ENCODE results near the gene CCDC17.
A peak's percentile ranks its signal among the peaks of the same experiment; 100 is the strongest.

CCDC17 gene

GRCh38 chr1:45622524-45623394 lies 1.1 kb downstream of the CCDC17 start:
- peak; percentile 26 for DNase-seq (ENCODE audit: low spot score)
- TF ChIP-seq CTCF (IDR thresholded peaks at IDR 0.05; ENCODE audit: borderline replicate concordance, control extremely low read depth, extremely low read depth, insufficient read depth, missing control alignments), result no peak
- in situ Hi-C loops (cut with MboI; ENCODE audit: low sequenced_read_pairs, unreplicated experiment), result no loop called here

DNA sequence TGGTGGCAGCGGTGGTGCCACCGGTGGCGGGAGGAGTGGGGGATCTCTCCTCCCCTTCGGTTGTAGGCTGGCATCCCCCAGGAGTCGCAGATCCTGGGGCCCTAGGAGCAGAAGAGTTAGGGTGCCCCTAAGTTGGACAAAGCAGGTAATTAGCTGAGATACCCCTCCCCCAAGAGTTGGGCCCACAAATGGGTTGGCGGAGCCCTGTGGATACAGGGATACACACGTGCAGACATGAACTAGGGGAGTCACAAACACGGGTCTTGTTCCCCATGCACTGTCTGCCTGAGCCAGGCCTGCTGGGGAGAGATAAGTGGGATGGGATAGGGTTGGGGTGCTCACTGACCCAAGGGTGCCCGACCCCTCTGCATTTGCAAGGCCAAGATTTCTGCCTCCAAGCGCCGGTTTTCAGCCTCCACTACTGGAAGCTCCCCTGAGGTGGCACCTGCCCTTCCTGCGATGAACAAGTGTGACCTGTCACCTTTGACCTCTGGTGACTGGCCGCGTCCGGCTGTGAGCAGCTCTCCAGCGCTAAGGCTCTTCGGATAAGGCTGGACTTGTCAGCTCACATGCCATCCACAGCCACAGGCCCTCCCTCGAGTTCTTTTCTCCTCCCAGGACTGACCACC lies 1.8 kb downstream of the CCDC17 start:
- TF ChIP-seq CTCF (IDR thresholded peaks at IDR 0.05; ENCODE audit: borderline replicate concordance, control extremely low read depth, extremely low read depth, insufficient read depth, missing control alignments), result no peak
- in situ Hi-C loops (cut with MboI; ENCODE audit: low sequenced_read_pairs, unreplicated experiment), result no loop called here
- DNase-seq (ENCODE audit: low spot score), result peak; percentile 27

DNA sequence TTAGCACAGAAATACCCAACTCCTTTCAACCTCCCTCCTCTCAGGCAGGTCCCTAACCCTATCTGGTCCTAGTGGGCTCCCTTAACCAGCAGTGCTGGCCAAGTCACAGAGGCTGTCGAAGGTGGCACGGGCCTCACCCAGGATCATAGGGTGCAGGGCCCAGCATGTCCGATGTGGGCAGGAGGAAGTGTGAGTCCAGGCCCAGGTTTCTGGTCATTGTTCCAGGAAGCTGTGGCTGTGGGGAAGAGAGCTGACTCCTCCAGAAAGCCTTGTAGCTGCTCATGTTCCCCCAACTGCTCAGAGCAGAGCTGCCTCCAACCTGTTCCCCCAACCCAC lies 2.4 kb downstream of the CCDC17 start:
- DNase-seq (ENCODE audit: low spot score), result peak; percentile 41
- in situ Hi-C loops (cut with MboI; ENCODE audit: low sequenced_read_pairs, unreplicated experiment), result no loop called here
- no peak for TF ChIP-seq CTCF (IDR thresholded peaks at IDR 0.05; ENCODE audit: borderline replicate concordance, control extremely low read depth, extremely low read depth, insufficient read depth, missing control alignments)

DNA sequence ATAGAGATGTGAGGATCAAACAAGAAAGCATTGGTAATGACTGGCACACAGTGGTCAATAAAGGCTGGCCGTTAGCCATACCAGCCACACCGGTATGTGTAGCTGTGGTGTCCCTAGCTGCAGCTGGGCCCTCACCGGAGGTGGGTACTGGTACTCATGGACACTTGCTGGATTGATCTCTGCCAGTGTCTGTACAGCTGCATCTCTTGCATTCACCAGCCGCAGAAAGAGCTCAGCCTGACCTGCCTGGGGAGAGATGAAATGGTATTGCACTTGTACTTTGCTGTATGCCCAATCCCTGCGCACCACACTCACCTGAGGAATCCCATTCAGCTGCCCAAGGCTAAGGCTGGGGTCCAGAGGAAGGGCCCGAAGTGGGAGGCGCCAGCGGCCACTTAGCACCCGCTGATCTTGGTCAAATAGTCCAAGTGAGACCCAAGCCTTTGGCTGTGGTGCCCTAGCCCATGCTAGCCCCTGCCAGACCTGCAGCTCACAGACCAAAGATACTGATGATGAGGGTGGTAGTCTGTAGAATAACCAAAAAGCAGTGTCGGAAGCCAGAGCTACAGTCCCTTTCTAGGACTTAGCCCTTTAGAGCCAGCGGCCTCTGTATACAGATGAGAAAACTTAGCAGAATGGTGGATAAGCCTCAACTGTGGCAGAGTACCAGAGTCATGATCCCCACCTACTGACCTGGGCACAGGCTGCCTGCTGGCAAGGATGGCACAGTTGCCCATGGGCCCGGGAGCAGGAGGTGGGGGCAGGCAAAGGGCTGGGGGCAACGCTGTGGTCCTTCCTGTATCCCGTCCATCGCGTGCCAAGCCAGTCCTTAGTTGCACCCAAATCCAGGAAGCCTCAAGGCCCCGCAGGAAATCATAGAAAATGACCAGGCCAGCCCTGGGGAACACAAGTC lies 3.0 kb downstream of the CCDC17 start:
- DNase-seq (ENCODE audit: low spot score), result peak; percentile 27
- in situ Hi-C loops (cut with MboI; ENCODE audit: low sequenced_read_pairs, unreplicated experiment), result no loop called here
- no peak for TF ChIP-seq CTCF (IDR thresholded peaks at IDR 0.05; ENCODE audit: borderline replicate concordance, control extremely low read depth, extremely low read depth, insufficient read depth, missing control alignments)

GRCh38 chr1:45619149-45619921 lies 4.5 kb downstream of the CCDC17 start:
- no peak for TF ChIP-seq CTCF (IDR thresholded peaks at IDR 0.05; ENCODE audit: borderline replicate concordance, control extremely low read depth, extremely low read depth, insufficient read depth, missing control alignments)
- in situ Hi-C loops (cut with MboI; ENCODE audit: low sequenced_read_pairs, unreplicated experiment), result no loop called here
- no peak for DNase-seq (ENCODE audit: low spot score)

- in situ Hi-C loops (cut with MboI; ENCODE audit: low sequenced_read_pairs, unreplicated experiment), result no loop called here
- no peak for DNase-seq (ENCODE audit: low spot score)
- no peak for TF ChIP-seq CTCF (IDR thresholded peaks at IDR 0.05; ENCODE audit: borderline replicate concordance, control extremely low read depth, extremely low read depth, insufficient read depth, missing control alignments)
Observed at GRCh38 chr1:45617618-45618017, 6.2 kb downstream of the CCDC17 start.

Measured in GM13976 (cell line).